Stomach smooth muscle (tissue), 2 donors: ENCODE data around the gene NSUN4.
"Not testable (repeated sequence)": the region's sequence is repeated elsewhere in the genome, so short reads cannot be mapped to it uniquely, and the experiment has no call there.

ENCODE experiments used
- H3K27ac ChIP-seq: one replicate; pipeline ENCODE4 v1.7.0; 2013; ENCODE audit warnings: mild to moderate bottlenecking, low read length, inconsistent platforms
- H3K27me3 ChIP-seq, 2 donors: one replicate each; pipeline ENCODE4 v1.7.0; 2013; ENCODE audit warnings: low read length in 2 of 2; ENCODE audit not compliant: insufficient read depth in 2 of 2, control insufficient read depth in 1 of 2
- H3K36me3 ChIP-seq, 2 donors: one replicate each; pipeline ENCODE4 v1.7.0; 2013; ENCODE audit warnings: low read length in 2 of 2; ENCODE audit not compliant: control insufficient read depth in 2 of 2, insufficient read depth in 2 of 2
- H3K4me1 ChIP-seq: one replicate; pipeline ENCODE4 v1.7.0; 2013; ENCODE audit warnings: low read length; ENCODE audit not compliant: control insufficient read depth, insufficient read depth
- H3K4me3 ChIP-seq, 2 donors: one replicate each; pipeline ENCODE4 v1.7.0; 2013; ENCODE audit warnings: low read length in 2 of 2
- H3K9ac ChIP-seq, 2 donors: one replicate each; pipeline ENCODE4 v1.7.0; 2013; ENCODE audit warnings: low read length in 2 of 2, mild to moderate bottlenecking in 1 of 2
- H3K9me3 ChIP-seq, 2 donors: one replicate each; pipeline ENCODE4 v1.7.0; 2013; ENCODE audit warnings: low read length in 2 of 2; ENCODE audit not compliant: control insufficient read depth in 2 of 2
- donor health status: healthy.
- donor health status: Pancreatic carcinoma.

The NSUN4 gene

DNA sequence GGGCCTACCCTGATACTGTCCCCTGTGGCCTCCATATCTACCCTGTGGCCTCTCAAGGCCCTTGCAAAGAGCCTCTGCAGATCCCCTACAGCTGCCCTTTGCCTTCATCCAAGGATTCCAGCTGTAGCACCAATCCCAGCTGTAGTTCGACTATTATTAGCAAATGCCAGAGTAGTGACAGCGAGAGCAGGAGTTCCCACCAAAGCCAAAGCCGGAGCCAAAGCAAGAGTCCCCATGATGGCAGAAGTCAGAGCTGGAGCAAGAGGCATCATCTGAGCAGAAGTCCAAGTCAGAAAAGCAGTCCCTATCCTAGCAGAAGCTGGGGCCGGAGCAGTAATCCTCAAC lies 2.7 kb downstream of the NSUN4 start:
- Histone ChIP-seq H3K27me3 (no peaks in the 10 kb centered on the region), H3K9me3 (no peaks in the 10 kb centered on the region), H3K27ac (no peak overlapping the region), H3K36me3 (peaks cover 16 to 22% of the 10 kb centered on the region in 2 donors), H3K4me3 (no peak overlapping the region), H3K4me1 (peaks cover 11% of the 10 kb centered on the region), H3K9ac (no peak overlapping the region)

DNA sequence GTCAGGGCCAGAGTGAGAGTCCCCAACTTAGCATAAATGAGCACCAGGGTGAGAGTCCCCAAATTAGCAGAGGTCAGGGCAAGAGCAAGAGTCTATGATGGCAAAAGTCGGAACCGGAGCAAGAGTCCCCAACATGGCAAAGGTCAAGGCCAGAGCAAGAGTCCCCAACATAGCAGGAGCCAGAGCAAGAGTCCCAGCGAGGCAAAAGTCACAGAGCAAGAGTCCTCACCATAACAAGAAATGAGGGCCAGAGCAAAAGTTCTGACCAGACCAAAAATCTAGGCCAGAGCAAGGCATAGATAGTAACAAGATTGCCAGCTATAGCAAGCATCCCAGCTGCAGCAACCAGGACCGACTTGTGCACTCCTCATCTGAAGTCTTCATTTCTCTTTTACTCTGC lies 3.1 kb downstream of the NSUN4 start:
- Histone ChIP-seq H3K4me1 (peaks cover 11% of the 10 kb centered on the region), H3K27ac (no peak overlapping the region), H3K9me3 (no peaks in the 10 kb centered on the region), H3K36me3 (peaks cover 16 to 22% of the 10 kb centered on the region in 2 donors), H3K4me3 (no peak overlapping the region), H3K9ac (no peak overlapping the region), H3K27me3 (no peaks in the 10 kb centered on the region)

DNA sequence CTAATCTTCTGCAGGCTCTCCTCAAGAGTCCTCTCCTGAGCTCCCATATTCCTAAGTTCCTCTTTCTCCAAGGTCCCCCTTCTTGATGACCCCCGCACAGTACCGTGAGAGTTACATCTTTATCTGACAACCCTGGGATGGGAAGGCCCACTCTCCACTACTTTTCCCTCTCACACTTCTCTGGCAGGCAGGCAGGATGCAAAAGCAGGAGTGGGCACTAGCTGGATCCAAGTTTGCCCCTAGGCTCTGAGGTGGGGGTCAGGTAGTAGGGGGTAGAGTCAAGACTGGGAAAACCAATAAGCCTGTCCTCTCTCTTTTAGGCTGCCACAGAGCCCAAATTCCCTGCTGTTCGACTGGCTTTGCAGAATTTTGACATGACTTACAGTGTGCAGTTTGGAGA lies 3.9 kb downstream of the NSUN4 start:
- Histone ChIP-seq H3K36me3 (peaks cover 19 to 25% of the 10 kb centered on the region in 2 donors), H3K4me1 (peaks cover 9% of the 10 kb centered on the region), H3K4me3 (no peak overlapping the region), H3K27ac (no peak overlapping the region), H3K27me3 (no peaks in the 10 kb centered on the region), H3K9me3 (no peaks in the 10 kb centered on the region), H3K9ac (no peak overlapping the region)

DNA sequence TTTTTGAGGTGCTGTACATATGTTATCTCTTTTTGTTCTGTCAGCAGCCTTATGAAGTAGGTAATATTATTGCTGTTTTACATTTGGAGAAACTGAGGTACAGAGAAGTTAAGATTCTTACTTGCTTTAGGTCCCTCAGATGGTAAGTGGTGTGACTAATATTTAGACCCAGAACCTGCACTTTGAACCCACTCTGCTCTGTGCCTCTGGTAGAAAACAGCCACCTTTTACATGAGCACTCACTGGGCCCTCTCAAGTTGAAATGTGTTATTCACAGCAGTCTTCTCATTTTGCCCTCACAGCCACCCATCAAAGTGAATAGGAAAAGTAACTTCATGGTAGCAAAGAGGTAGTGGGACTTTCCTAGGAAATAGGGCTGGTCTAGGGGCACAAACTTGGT lies 4.7 kb downstream of the NSUN4 start:
- Histone ChIP-seq H3K27me3 (no peaks in the 10 kb centered on the region), H3K27ac (no peak overlapping the region), H3K9ac (no peak overlapping the region), H3K4me1 (peaks cover 6% of the 10 kb centered on the region), H3K36me3 (peaks cover 22 to 29% of the 10 kb centered on the region in 2 donors), H3K9me3 (no peaks in the 10 kb centered on the region), H3K4me3 (no peak overlapping the region)

DNA sequence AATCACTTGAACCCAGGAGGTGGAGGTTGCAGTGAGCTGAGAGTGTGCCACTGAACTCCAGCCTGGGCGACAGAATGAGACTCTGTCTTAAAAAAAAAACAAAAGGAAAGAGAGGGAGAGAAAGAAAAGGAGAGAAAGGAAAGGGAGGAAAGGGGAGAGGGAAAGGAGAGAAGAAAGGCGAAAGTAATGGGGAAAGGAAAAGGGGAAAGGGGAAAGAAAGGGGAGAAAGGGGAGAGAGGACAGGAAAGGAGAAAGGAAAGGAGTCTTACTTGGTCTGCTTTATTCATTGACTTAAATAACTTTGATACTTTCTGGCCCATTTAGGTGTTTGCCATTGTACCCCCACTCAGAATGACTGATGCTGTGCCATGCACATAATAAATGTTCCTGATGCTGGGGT lies 11.8 kb downstream of the NSUN4 start:
- Histone ChIP-seq H3K36me3 (peaks cover 24 to 27% of the 10 kb centered on the region in 2 donors), H3K27me3 (no peaks in the 10 kb centered on the region), H3K4me3 (no peak overlapping the region), H3K27ac (no peak overlapping the region), H3K9ac (no peak overlapping the region), H3K4me1 (no peaks in the 10 kb centered on the region), H3K9me3 (no peaks in the 10 kb centered on the region)

DNA sequence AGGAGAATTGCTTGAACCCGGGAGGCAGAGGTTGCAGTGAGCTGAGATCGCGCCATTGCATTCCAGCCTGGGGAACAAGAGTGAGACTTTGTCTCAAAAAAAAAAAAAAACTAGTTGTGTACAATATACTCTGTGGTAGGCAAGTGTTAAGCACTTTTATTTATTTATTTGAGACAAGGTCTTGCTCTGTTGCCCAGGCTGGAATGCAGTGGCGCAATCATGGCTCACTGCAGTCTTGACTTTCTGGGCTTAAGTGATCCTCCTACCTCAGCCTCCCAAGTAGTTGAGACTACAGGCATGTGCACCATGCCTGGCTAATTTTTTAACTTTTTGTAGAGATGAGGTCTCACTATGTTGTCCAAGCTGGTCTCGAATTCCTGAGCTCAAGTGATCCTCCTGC lies 15.3 kb downstream of the NSUN4 start:
- H3K36me3 ChIP-seq: peaks cover 23 to 26% of the 10 kb centered on the region in 2 donors
- H3K4me3 ChIP-seq, H3K9ac ChIP-seq, H3K27me3 ChIP-seq, H3K9me3 ChIP-seq, H3K27ac ChIP-seq, H3K4me1 ChIP-seq: not testable (repeated sequence)

DNA sequence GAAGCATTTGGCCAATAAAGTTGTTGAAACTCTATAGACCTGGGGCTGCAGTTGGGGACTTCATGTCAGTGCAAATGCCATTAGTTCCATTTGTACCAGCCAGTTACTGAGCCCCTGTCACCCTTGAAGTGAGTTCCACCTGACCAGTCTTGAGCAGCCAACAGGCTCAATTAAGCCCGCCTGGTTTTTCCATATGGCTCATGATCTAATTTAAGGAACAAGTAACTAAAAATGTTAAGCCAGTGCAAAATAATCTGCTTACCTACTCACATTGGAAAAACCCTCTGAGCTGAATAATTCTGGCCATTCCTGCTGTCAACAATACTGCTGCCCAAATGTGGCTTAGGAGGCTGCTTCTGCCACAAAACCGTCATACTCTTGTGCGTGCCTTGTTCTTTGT lies 21.6 kb downstream of the NSUN4 start:
- Histone ChIP-seq H3K27me3 (no peaks in the 10 kb centered on the region), H3K4me3 (no peak overlapping the region), H3K27ac (no peak overlapping the region), H3K9me3 (no peaks in the 10 kb centered on the region), H3K9ac (no peak overlapping the region), H3K36me3 (peaks cover 32 to 40% of the 10 kb centered on the region in 2 donors), H3K4me1 (no peaks in the 10 kb centered on the region)

DNA sequence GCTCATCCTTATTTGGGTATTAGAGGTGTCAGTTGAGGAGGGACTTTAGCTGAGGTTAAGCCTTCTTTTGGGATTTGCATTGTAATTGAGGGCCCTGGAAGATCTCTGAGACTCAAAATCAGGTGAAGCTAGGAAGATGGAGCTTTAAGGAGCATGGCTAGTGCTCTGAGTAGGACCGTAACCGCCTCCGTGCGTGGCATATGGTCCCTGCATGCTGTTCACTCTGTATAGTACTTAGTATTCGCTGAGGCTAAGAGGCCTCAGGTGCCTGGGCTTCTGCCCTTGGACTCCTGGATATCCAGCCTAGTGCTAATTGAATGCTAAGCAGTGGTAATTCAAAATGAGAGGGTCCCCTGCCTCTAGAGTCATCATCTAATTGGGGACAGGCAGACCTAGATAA lies 22.5 kb downstream of the NSUN4 start:
- Histone ChIP-seq H3K27me3 (no peaks in the 10 kb centered on the region), H3K4me1 (no peaks in the 10 kb centered on the region), H3K4me3 (no peak overlapping the region), H3K9ac (no peak overlapping the region), H3K36me3 (peaks cover 32 to 40% of the 10 kb centered on the region in 2 donors), H3K9me3 (no peaks in the 10 kb centered on the region), H3K27ac (no peak overlapping the region)

DNA sequence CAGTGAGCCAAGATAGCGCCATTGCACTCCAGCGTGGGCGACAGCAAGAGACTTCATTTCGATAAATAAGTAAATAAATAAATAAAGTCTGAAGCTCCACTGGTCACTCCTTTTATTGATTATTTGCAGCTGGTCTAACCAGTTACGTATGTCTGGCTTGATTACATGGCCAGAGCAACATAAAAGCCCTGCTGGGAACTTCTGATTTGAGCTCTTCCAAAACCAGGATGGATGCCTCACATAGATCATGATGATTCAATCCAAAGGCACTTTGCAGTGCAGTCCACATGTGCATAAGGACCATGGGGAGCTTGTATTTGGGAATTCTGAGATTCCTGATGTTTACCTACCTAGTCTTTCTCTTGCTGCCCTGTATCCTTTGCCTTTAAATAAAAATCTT lies 24.0 kb downstream of the NSUN4 start:
- H3K4me3 ChIP-seq: no peak overlapping the region
- H3K9me3 ChIP-seq: no peaks in the 10 kb centered on the region
- H3K36me3 ChIP-seq: peaks cover 39 to 45% of the 10 kb centered on the region in 2 donors
- H3K4me1 ChIP-seq: no peaks in the 10 kb centered on the region
- no peak overlapping the region for H3K27ac ChIP-seq
- H3K27me3 ChIP-seq: no peaks in the 10 kb centered on the region
- H3K9ac ChIP-seq: no peak overlapping the region

DNA sequence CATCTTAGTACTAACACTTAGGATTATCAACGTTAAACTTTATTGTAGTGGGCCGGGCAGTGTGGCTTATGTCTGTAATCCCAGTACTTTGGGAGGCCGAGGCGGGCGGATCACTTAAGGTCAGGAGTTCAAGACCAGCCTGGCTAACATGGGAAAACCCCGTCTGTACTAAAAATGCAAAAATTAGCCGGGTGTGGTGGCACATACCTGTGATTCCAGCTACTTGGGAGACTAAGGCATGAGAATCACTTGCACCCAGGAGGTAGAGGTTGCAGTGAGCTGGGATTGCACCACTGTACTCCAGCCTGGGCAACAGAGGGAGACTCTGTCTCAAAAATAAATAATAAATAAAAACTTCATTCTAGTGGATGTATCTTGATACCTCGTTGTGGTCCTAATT lies 25.2 kb downstream of the NSUN4 start:
- H3K4me3 ChIP-seq, H3K27me3 ChIP-seq, H3K9ac ChIP-seq, H3K27ac ChIP-seq, H3K4me1 ChIP-seq, H3K9me3 ChIP-seq: not testable (repeated sequence)
- peaks cover 35 to 41% of the 10 kb centered on the region in 2 donors for H3K36me3 ChIP-seq

DNA sequence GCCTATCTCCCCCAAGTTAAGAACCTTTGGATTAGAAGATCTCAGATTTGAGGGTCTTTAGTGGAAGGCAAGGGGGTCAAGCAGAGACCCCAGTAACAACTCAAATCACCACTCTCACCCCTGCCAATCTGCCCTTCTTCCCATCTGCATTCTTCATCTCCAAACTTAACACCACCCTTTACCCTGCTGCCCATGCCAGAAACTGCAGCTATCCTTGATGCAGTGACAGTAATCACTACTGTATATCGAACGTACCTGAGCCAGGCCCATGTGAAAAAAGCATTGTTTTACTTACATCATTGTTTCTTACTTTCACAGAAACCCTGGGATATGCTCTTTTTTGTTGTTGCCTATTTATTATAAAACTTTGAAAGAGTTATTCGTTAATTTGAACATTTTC lies 26.5 kb downstream of the NSUN4 start:
- H3K27me3 ChIP-seq: no peaks in the 10 kb centered on the region
- H3K9ac ChIP-seq: no peak overlapping the region
- H3K36me3 ChIP-seq: peaks cover 22 to 28% of the 10 kb centered on the region in 2 donors
- H3K27ac ChIP-seq: no peak overlapping the region
- no peak overlapping the region for H3K4me3 ChIP-seq
- no peaks in the 10 kb centered on the region for H3K4me1 ChIP-seq
- H3K9me3 ChIP-seq: no peaks in the 10 kb centered on the region

DNA sequence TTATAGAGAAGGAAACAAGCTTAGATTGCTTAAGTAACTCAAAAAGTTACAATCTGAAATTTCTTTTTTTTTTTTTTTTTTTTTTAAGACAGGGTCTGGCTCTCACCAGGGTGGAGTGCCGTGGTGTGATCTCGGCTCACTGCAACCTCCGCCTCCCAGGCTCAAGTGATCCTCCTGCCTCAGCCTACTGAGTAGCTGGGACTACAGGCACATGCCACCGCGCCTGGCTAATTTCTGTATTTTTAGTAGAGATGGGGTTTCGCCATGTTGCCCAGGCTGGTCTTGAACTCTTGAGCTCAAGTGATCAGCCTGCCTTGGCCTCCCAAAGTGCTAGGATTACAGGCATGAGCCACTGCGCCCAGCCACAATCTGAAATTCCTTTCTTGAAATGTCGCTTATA lies 27.1 kb downstream of the NSUN4 start:
- H3K9ac ChIP-seq: not testable (repeated sequence)

More for the DNA sequence above, 27.1 kb downstream of the NSUN4 start:
- not testable (repeated sequence) for H3K27ac ChIP-seq, H3K27me3 ChIP-seq, H3K4me1 ChIP-seq, H3K9me3 ChIP-seq, H3K4me3 ChIP-seq
- peaks cover 17 to 22% of the 10 kb centered on the region in 2 donors for H3K36me3 ChIP-seq
